H1 (cell line): Measurements from ENCODE around the gene CACNG4. TPM values are rescaled to one million over a fixed set of nuclear protein-coding genes. Genes with fewer than 3 reads are reported as not detected.

Source experiments
- RBBP5 ChIP-seq: IDR thresholded peaks from 2 replicates; pipeline ENCODE4 v1.7.1; 2012; ENCODE audit warnings: low read depth, mild to moderate bottlenecking, inconsistent platforms, low read length, moderate library complexity, borderline replicate concordance
- RFX5 ChIP-seq: IDR thresholded peaks from 2 replicates; pipeline ENCODE4 v1.6.1; 2011; ENCODE audit warnings: low read depth, low read length, improper control_type of control experiment, borderline replicate concordance
- TAF7 ChIP-seq: optimal IDR thresholded peaks from 2 replicates; pipeline ENCODE3; 2011; ENCODE audit warnings: low read depth, mild to moderate bottlenecking, inconsistent platforms, low read length, moderate library complexity, borderline replicate concordance
- polyA plus RNA-seq, 7 experiments: library from polyadenylated mRNA; depleted of rRNA in 3 of 7; stranded (reverse) in 5 of 7; unstranded in 2 of 7; fragments of >200 nt in 5 of 7; fragments of 200-250 nt in 2 of 7; gene quantifications; 1 replicate in 5 of 7; 2 replicates in 1 of 7; 4 replicates in 1 of 7; pipeline versions ENCODE4 v1.2.1 to v1.2.3, GENCODE V29; 2011 to 2013; ENCODE audit warnings: missing spikeins in 2 of 7, mixed read lengths in 2 of 7
- total RNA-seq: library from RNA; stranded (reverse); fragmentation: NEBNext Ultra II Directional; extraction: Animal tissue kit (Norgen Biotek cat#: 25700); gene quantifications from 2 replicates; pipeline ENCODE4 v1.2.1, GENCODE V29; 2021

CACNG4 gene
- total and polyA plus RNA-seq, 2 of the 8 experiments (the other 6 are each of a cell fraction or from before 2014, with no cell fraction given), result 3.6 to 5.6 TPM

DNA sequence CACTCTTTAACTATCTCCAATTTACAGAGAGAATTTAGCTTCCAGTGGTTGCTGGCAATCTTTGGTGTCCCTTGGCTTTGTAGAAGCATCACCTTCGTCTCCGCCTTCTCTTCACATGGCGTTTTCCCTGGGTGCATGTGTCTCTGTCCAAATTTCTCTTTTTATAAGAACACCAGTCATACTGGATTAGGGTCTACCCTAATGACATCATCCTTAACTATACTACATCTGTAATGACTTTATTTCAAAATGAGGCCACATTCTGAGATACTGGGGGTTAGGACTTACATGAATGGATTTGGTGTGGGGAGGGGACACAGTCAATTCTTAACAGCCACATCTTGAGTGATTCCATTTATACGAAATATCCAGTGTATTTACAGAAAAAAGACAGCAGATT, 22.2 kb downstream of the CACNG4 start (continued):
- TF ChIP-seq TAF7 (no peak), RFX5 (no peak), RBBP5 (no peak)
